IgD-negative memory B cell (primary cell): Measurements from ENCODE around the gene FAM83G. TPM values are rescaled to one million over a fixed set of nuclear protein-coding genes. Genes with fewer than 3 reads are reported as not detected.
"Not testable (repeated sequence)": the region's sequence is repeated elsewhere in the genome, so short reads cannot be mapped to it uniquely, and the experiment has no call there.

ENCODE experiments used
- H3K27ac Mint-ChIP-seq, 3 donors: one replicate each; pipeline ENCODE4 v1.8.0; 2020 to 2022; ENCODE audit warnings: mild to moderate bottlenecking in 3 of 3, mixed read lengths in 3 of 3, moderate library complexity in 1 of 3
- H3K27me3 Mint-ChIP-seq: one replicate; pipeline ENCODE4 v1.8.0; 2021; ENCODE audit warnings: mixed read lengths
- H3K36me3 Mint-ChIP-seq: one replicate; pipeline ENCODE4 v1.8.0; 2020; ENCODE audit warnings: mild to moderate bottlenecking, mixed read lengths
- H3K4me1 Mint-ChIP-seq, 3 donors: one replicate each; pipeline ENCODE4 v1.8.0; 2020 to 2022; ENCODE audit warnings: mixed read lengths in 3 of 3, mild to moderate bottlenecking in 1 of 3
- H3K4me3 Mint-ChIP-seq, 4 donors: one replicate each; pipeline ENCODE4 v1.8.0; 2020 to 2022; ENCODE audit warnings: mild to moderate bottlenecking in 4 of 4, mixed read lengths in 4 of 4, moderate library complexity in 3 of 4
- H3K9me3 Mint-ChIP-seq, 3 donors: one replicate each; pipeline ENCODE4 v1.8.0; 2020 to 2021; ENCODE audit warnings: mixed read lengths in 3 of 3, mild to moderate bottlenecking in 1 of 3
- polyA plus RNA-seq: library from polyadenylated mRNA; unstranded; fragments of 300-500 nt; fragmentation: Illumina TruSeq; gene quantifications from one replicate; pipeline ENCODE4 v1.2.3, GENCODE V29; 2021

The FAM83G gene
- polyA plus RNA-seq: 6.8 TPM

DNA sequence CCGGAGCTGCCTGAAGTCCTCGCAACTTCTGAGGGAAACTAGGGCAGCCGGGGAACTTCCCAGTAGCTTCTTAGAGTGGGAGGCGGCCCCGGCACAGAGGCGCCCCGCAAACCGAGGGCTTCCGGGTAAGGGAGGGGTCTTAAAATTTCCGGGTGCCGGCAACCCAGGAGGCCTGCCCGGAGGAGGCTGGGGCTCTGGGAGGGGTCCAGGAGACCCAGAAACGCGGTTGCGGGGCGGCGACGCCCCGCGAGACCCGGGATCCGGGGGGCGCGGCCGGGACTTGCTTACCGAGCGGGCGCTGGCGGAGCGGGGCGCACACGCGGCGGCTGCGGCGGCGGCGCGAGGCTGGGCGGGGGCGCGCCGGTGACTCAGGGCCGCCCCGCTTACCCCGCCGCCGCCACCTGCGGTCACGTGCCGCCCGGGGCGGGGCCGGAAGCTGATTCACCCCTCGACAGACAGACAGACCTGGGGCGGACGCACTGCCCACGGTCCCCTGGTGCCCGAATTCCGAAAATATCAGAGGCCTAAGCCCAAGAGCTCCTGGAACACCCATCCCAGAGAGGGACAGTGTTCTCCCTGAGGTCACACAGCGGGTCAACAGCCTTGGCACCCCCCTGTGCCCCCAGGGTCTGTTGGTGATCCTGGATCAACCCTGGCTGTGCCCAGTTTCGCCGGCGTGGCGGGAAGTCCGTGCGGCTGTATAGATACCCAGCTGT, at the start of gene FAM83G:
Gene FAM83G, minus strand, starts transcription at position 344 of the 716 bp plus-strand sequence. CDS start 723 bp downstream, outside the sequence.
- Mint-ChIP-seq H3K27me3 (no peaks in the 10 kb centered on the region), H3K9me3 (no peaks in the 10 kb centered on the region), H3K27ac (peak within 1 kb of the TSS; percentile 67 to 85 (median 82)), H3K36me3 (no peaks in the 10 kb centered on the region), H3K4me3 (peak within 1 kb of the TSS; percentile 81 to 96 (median 90)), H3K4me1 (peaks cover 15 to 24% (median 22%) of the 10 kb centered on the region in 3 donors)

DNA sequence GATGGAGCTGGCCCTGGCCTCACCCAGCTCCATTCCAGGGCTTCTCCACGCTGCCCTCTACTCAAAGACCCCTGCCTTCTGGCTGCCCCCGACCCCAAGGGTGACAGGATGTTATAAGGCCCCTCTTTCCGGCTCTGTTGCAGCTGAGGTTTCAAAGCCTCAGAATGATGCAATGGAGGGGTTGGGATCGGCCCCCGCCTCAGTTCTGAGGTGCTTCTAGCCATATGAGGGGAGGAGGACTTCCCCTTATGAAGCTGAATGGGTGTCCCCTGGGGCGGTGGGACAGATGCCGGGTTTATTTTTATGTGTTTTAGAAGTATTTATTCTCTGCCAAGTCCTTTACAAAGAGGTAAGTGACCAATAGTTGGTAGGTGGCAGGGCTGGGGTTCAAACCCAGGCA, 44.3 kb upstream of the FAM83G start:
- not testable (repeated sequence) for H3K36me3 Mint-ChIP-seq, H3K4me3 Mint-ChIP-seq, H3K4me1 Mint-ChIP-seq, H3K27ac Mint-ChIP-seq, H3K27me3 Mint-ChIP-seq, H3K9me3 Mint-ChIP-seq

GRCh38 chr17:19047510-19047909, 42.9 kb upstream of the FAM83G start:
- H3K9me3 Mint-ChIP-seq, H3K4me3 Mint-ChIP-seq, H3K27me3 Mint-ChIP-seq, H3K27ac Mint-ChIP-seq, H3K36me3 Mint-ChIP-seq, H3K4me1 Mint-ChIP-seq: not testable (repeated sequence)

- H3K36me3 Mint-ChIP-seq, H3K9me3 Mint-ChIP-seq, H3K27ac Mint-ChIP-seq, H3K4me1 Mint-ChIP-seq, H3K27me3 Mint-ChIP-seq, H3K4me3 Mint-ChIP-seq: not testable (repeated sequence)
Measured at GRCh38 chr17:19046782-19047375, 42.3 kb upstream of the FAM83G start, which contains the start of gene GRAP. Gene GRAP (minus strand): TSS chr17:19046957. CDS start chr17:19046926, 31 bp downstream.

DNA sequence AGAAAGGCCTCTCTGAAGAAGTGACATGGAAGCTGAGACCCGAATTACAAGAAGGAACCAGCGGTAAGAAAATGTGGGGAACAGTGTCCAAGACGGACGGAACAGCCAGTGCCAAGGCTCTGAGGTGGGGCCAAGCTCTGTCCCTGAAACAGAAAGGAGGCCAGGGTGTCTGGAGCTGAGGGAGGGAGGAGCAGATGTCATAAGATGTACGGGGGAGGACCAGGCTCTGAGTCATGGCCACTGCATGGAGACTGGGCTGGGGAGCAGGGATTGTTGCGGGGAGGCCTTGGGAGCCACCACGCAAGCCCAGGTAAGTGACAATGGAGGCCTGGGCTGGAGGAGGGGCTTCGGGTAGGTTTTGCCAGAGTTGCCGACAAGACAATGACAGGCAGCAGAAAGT, 40.1 kb upstream of the FAM83G start:
- not testable (repeated sequence) for H3K4me1 Mint-ChIP-seq, H3K9me3 Mint-ChIP-seq, H3K27ac Mint-ChIP-seq, H3K4me3 Mint-ChIP-seq, H3K27me3 Mint-ChIP-seq, H3K36me3 Mint-ChIP-seq

GRCh38 chr17:19043032-19043431, 38.5 kb upstream of the FAM83G start:
- H3K36me3 Mint-ChIP-seq, H3K9me3 Mint-ChIP-seq, H3K27ac Mint-ChIP-seq, H3K4me3 Mint-ChIP-seq, H3K27me3 Mint-ChIP-seq, H3K4me1 Mint-ChIP-seq: not testable (repeated sequence)

- not testable (repeated sequence) for H3K27ac Mint-ChIP-seq, H3K36me3 Mint-ChIP-seq, H3K4me3 Mint-ChIP-seq, H3K9me3 Mint-ChIP-seq, H3K27me3 Mint-ChIP-seq, H3K4me1 Mint-ChIP-seq
Measured at GRCh38 chr17:19042369-19042768, 37.8 kb upstream of the FAM83G start.

GRCh38 chr17:19041871-19042270, 37.3 kb upstream of the FAM83G start:
- not testable (repeated sequence) for H3K4me3 Mint-ChIP-seq, H3K27me3 Mint-ChIP-seq, H3K27ac Mint-ChIP-seq, H3K9me3 Mint-ChIP-seq, H3K36me3 Mint-ChIP-seq, H3K4me1 Mint-ChIP-seq

DNA sequence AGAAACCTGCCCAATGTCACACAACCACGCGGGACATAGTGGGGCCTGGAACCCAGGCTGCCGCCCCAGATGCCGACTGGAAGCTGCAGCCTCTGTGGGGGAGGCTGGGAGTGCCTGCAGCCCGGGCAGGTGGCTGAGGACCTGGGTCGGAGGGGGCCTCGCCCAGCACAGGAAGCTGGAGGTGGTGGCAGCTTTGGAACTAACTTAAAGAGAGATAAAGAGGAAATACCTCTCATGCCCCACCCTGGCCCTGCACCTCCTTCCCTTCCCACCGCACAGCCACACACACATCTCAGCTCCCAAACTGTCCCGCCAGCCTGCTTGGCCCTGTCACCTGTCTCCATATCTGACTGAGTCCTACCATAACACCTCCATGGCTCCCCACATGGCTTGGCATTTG, 35.8 kb upstream of the FAM83G start:
- H3K27me3 Mint-ChIP-seq, H3K27ac Mint-ChIP-seq, H3K9me3 Mint-ChIP-seq, H3K4me1 Mint-ChIP-seq, H3K36me3 Mint-ChIP-seq, H3K4me3 Mint-ChIP-seq: not testable (repeated sequence)

DNA sequence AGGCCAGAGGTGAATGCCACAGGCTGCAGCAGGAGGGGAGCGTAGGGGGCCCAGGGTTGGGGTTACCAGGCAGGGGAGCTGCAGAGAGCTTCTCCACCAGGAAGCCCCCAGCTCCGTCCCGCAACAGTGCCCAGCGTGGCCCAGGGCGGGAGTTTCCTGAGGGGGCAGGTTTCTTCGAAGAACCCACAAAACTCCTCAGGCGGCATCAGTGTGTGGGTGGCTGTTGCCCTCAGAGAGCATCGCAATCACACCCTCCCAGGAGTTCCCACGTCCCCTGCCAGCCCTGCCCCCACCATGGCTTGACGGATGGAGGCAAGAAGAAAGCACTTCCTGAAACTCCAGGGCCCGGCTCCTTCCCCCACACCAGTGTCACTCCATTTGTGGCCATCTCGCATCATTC, 34.2 kb upstream of the FAM83G start:
- not testable (repeated sequence) for H3K27ac Mint-ChIP-seq, H3K9me3 Mint-ChIP-seq, H3K27me3 Mint-ChIP-seq, H3K4me1 Mint-ChIP-seq, H3K4me3 Mint-ChIP-seq, H3K36me3 Mint-ChIP-seq

DNA sequence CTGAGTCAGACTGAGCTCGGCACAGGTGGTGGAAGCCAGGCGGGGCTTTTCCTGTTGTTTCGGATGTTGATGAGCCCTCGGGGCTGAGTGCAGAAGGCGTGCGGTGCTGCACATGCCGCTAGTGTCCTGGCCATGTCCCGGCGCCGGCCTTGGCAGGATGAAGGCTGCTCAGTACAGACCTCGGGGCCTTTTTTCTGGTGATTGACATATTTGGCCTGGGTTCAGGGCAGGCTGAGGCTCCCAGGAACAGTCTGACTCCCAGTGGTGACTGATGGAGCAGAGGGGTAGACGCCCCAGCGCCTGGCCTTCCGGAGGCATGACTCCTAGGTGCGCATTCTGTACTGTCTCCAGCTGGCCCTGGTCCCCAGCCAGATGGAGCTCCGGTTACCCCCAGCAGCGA, 33.4 kb upstream of the FAM83G start:
- not testable (repeated sequence) for H3K4me3 Mint-ChIP-seq, H3K4me1 Mint-ChIP-seq, H3K27me3 Mint-ChIP-seq, H3K9me3 Mint-ChIP-seq, H3K36me3 Mint-ChIP-seq, H3K27ac Mint-ChIP-seq

DNA sequence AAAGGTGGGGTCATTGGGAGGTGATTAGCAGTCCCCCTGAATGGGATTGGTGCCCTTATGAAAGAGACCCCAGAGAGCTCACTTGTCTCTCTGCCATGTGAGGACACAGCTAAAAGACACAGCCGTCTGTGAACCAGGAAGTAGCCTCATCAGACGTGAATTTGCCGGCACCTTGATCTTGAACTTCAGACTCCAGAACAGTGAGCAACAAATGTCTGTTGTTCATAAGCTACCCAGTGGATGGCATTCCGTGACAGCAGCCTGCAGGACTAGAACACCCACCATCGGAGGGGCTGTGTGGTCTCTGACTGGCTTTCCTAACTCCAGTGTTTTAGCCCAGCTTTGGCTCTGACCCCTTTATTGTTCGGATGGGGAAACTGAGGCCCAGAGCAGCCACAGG, 33.0 kb upstream of the FAM83G start:
- H3K36me3 Mint-ChIP-seq, H3K27ac Mint-ChIP-seq, H3K4me3 Mint-ChIP-seq: not testable (repeated sequence)

GRCh38 chr17:19036186-19036585, 31.6 kb upstream of the FAM83G start:
- not testable (repeated sequence) for H3K27me3 Mint-ChIP-seq, H3K4me3 Mint-ChIP-seq, H3K27ac Mint-ChIP-seq, H3K36me3 Mint-ChIP-seq, H3K9me3 Mint-ChIP-seq, H3K4me1 Mint-ChIP-seq

More for the DNA sequence above, 33.0 kb upstream of the FAM83G start:
- not testable (repeated sequence) for H3K4me1 Mint-ChIP-seq, H3K9me3 Mint-ChIP-seq, H3K27me3 Mint-ChIP-seq

GRCh38 chr17:19032377-19032988, 27.9 kb upstream of the FAM83G start:
- H3K4me3 Mint-ChIP-seq, H3K4me1 Mint-ChIP-seq, H3K9me3 Mint-ChIP-seq, H3K36me3 Mint-ChIP-seq, H3K27ac Mint-ChIP-seq, H3K27me3 Mint-ChIP-seq: not testable (repeated sequence)

GRCh38 chr17:19031729-19032128, 27.2 kb upstream of the FAM83G start:
- H3K27me3 Mint-ChIP-seq, H3K9me3 Mint-ChIP-seq, H3K27ac Mint-ChIP-seq, H3K4me1 Mint-ChIP-seq, H3K4me3 Mint-ChIP-seq, H3K36me3 Mint-ChIP-seq: not testable (repeated sequence)

DNA sequence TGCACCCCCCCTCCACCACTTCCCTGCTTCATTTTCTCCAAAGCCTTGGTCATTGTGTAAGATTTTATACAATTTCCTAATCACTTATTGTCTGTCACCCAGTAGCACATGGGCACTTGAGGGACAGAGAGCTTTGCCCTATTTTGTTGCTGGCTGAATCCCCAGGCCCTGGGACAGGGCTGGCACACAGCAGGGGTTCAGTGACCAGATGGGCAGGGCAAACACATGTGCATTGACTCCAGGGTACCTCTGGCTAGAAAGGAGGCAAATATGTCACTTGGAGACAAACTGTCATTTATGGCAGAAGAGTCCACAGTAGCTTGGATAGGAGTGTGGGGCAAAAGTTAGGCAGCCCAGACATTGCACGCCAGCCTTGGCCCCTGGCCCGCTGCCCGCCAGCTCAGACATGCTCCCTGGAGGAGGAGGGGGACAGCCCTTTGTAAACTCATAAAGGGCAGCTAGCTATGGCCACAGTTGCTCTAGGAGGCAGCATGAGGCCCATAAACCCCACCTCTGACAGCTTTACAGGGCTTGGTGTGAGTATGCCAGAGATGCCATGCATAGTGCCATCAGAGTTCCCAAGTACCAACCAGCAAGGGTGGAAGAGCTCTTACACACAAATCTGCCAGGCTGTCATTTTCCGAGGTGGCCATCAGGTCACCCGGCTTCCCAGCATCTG, 26.3 kb upstream of the FAM83G start:
- H3K36me3 Mint-ChIP-seq, H3K4me3 Mint-ChIP-seq, H3K4me1 Mint-ChIP-seq, H3K27ac Mint-ChIP-seq, H3K27me3 Mint-ChIP-seq, H3K9me3 Mint-ChIP-seq: not testable (repeated sequence)
